MM.1S (cell line): ENCODE data around the gene ZNF286A.
"Not testable (repeated sequence)": the region's sequence is repeated elsewhere in the genome, so short reads cannot be mapped to it uniquely, and the experiment has no call there.

ENCODE experiments used
- DNase-seq: peaks from one replicate; pipeline ENCODE4 v3.0.0-alpha.2; 2015
- H2AFZ ChIP-seq: fragments of 300-600 bp; sonication (generic); 2 replicates; pipeline ENCODE4 v1.6.0; 2016; ENCODE audit warnings: antibody characterized with exemption, low read length
- H3F3A ChIP-seq: fragments of 300-600 bp; sonication (generic); 2 replicates; pipeline ENCODE4 v1.6.1; 2016; ENCODE audit warnings: mild to moderate bottlenecking, antibody characterized with exemption, low read length, moderate library complexity, mixed read lengths; ENCODE audit not compliant: insufficient read depth
- H3K27ac ChIP-seq: fragments of 300-600 bp; sonication (generic); 2 replicates; pipeline ENCODE4 v1.5.1; 2016; ENCODE audit warnings: mild to moderate bottlenecking, low read length
- H3K27me3 ChIP-seq: fragments of 300-600 bp; sonication (generic); replicated peaks from 2 replicates; pipeline ENCODE4 v1.6.0; 2016; ENCODE audit warnings: low read length; ENCODE audit not compliant: insufficient read depth
- H3K36me3 ChIP-seq: fragments of 300-600 bp; sonication (generic); replicated peaks from 2 replicates; pipeline ENCODE4 v1.6.1; 2016; ENCODE audit warnings: mild to moderate bottlenecking, low read length, mixed read lengths; ENCODE audit not compliant: insufficient read depth
- H3K4me1 ChIP-seq: fragments of 300-600 bp; sonication (generic); 2 replicates; pipeline ENCODE4 v1.6.1; 2016; ENCODE audit warnings: low read length, mixed read lengths
- H3K4me2 ChIP-seq: fragments of 300-600 bp; sonication (generic); 2 replicates; pipeline ENCODE4 v1.6.0; 2016; ENCODE audit warnings: low read depth, low read length
- H3K4me3 ChIP-seq: fragments of 300-600 bp; sonication (generic); 2 replicates; pipeline ENCODE4 v1.5.1; 2016; ENCODE audit warnings: low read length, mixed read lengths
- H3K79me2 ChIP-seq: fragments of 300-600 bp; sonication (generic); 2 replicates; pipeline ENCODE4 v1.6.1; 2016; ENCODE audit warnings: mixed run types, low read length, mixed read lengths
- H3K9ac ChIP-seq: fragments of 300-600 bp; sonication (generic); 2 replicates; pipeline ENCODE4 v1.6.1; 2016; ENCODE audit warnings: low read length, mixed read lengths
- H3K9me2 ChIP-seq: fragments of 300-600 bp; sonication (generic); replicated peaks from 2 replicates; pipeline ENCODE4 v1.6.1; 2016; ENCODE audit warnings: mild to moderate bottlenecking, low read length, mixed read lengths; ENCODE audit not compliant: insufficient read depth
- H3K9me3 ChIP-seq: fragments of 300-600 bp; sonication (generic); replicated peaks from 2 replicates; pipeline ENCODE4 v1.6.1; 2016; ENCODE audit warnings: mild to moderate bottlenecking, low read length, mixed read lengths; ENCODE audit not compliant: insufficient read depth
- H4K20me1 ChIP-seq: fragments of 300-600 bp; sonication (generic); 2 replicates; pipeline ENCODE4 v1.6.1; 2016; ENCODE audit warnings: mild to moderate bottlenecking, low read length, moderate library complexity, mixed read lengths; ENCODE audit not compliant: insufficient read depth
- CTCF ChIP-seq: fragments of 300-600 bp; sonication (generic); IDR thresholded peaks from 2 replicates; pipeline ENCODE4 v1.5.1; 2016; ENCODE audit warnings: antibody characterized with exemption, low read length, mixed read lengths
- EZH2 ChIP-seq: fragments of 300-600 bp; sonication (generic); optimal IDR thresholded peaks from 2 replicates; pipeline ENCODE3; 2017; ENCODE audit warnings: low read depth, mild to moderate bottlenecking, antibody characterized with exemption, low read length, mixed read lengths
- EZH2phosphoT487 ChIP-seq: fragments of 300-600 bp; sonication (generic); IDR thresholded peaks from 2 replicates; pipeline ENCODE4 v1.6.1; 2018; ENCODE audit warnings: antibody characterized with exemption, low read length

The ZNF286A gene

GRCh38 chr17:15738066-15738465 lies 38.5 kb downstream of the ZNF286A start:
- Histone ChIP-seq H2AFZ (no peak overlapping the region), H3K9me3 (no peaks in the 10 kb centered on the region), H3K9ac (no peak overlapping the region), H3K79me2 (no peaks in the 10 kb centered on the region), H3K27ac (no peak overlapping the region), H3F3A (no peaks in the 10 kb centered on the region), H3K4me2 (no peak overlapping the region), H3K36me3 (no peaks in the 10 kb centered on the region), H3K4me3 (no peak overlapping the region), H4K20me1 (no peaks in the 10 kb centered on the region), H3K4me1 (no peaks in the 10 kb centered on the region), H3K9me2 (no peaks in the 10 kb centered on the region), H3K27me3 (no peaks in the 10 kb centered on the region)
- no peak for DNase-seq
- TF ChIP-seq CTCF (no peak), EZH2 (no peak), EZH2phosphoT487 (no peak)

GRCh38 chr17:15739259-15739658 lies 39.7 kb downstream of the ZNF286A start:
- not testable (repeated sequence) for DNase-seq, H3K9ac ChIP-seq, H2AFZ ChIP-seq, H3K9me3 ChIP-seq, H4K20me1 ChIP-seq, H3K9me2 ChIP-seq, H3K4me3 ChIP-seq, H3K27me3 ChIP-seq, H3K4me1 ChIP-seq, H3K4me2 ChIP-seq, H3K36me3 ChIP-seq, H3F3A ChIP-seq, H3K27ac ChIP-seq, H3K79me2 ChIP-seq

- H3K9me3 ChIP-seq, H2AFZ ChIP-seq, H3K27ac ChIP-seq, H3K27me3 ChIP-seq, H3K4me2 ChIP-seq, H3K36me3 ChIP-seq, H3F3A ChIP-seq, DNase-seq, H3K4me1 ChIP-seq, H3K9ac ChIP-seq, H3K79me2 ChIP-seq, H3K4me3 ChIP-seq, H3K9me2 ChIP-seq, H4K20me1 ChIP-seq: not testable (repeated sequence)
Observed at GRCh38 chr17:15740041-15740440, 40.5 kb downstream of the ZNF286A start.

- TF ChIP-seq EZH2phosphoT487 (no peak), CTCF (no peak), EZH2 (no peak)
- no peaks in the 10 kb centered on the region for H4K20me1 ChIP-seq
- no peaks in the 10 kb centered on the region for H3K27me3 ChIP-seq
- no peaks in the 10 kb centered on the region for H3K4me1 ChIP-seq
- H2AFZ ChIP-seq: no peak overlapping the region
- H3K79me2 ChIP-seq: no peaks in the 10 kb centered on the region
- no peaks in the 10 kb centered on the region for H3K36me3 ChIP-seq
- no peak overlapping the region for H3K27ac ChIP-seq
- no peaks in the 10 kb centered on the region for H3K9me3 ChIP-seq
- DNase-seq: no peak
- no peak overlapping the region for H3K4me2 ChIP-seq
- no peaks in the 10 kb centered on the region for H3K9me2 ChIP-seq
- H3F3A ChIP-seq: no peaks in the 10 kb centered on the region
- no peak overlapping the region for H3K9ac ChIP-seq
- no peak overlapping the region for H3K4me3 ChIP-seq
Observed at GRCh38 chr17:15740570-15741120, 41.1 kb downstream of the ZNF286A start.
